H54 (cell line): ENCODE results near the gene GSPT2.

ENCODE experiments used
- DNase-seq: peaks from one replicate; pipeline ENCODE4 v3.0.0; 2011; ENCODE audit warnings: low spot score, mixed read lengths; ENCODE audit not compliant: insufficient read length
- FAIRE-seq: peaks from 3 replicates; lab custom pipeline; 2011; peaks lifted over from hg19 to GRCh38; lab: Jason Lieb, UNC
- POLR2A ChIP-seq: IDR thresholded peaks from 2 replicates; pipeline ENCODE4 v1.6.1; 2011; ENCODE audit warnings: low read depth, mild to moderate bottlenecking, low read length

The GSPT2 gene

GRCh38 chrX:51779306-51779705 lies 36.1 kb downstream of the GSPT2 start:
- FAIRE-seq, result no peak
- DNase-seq, result no peak

DNA sequence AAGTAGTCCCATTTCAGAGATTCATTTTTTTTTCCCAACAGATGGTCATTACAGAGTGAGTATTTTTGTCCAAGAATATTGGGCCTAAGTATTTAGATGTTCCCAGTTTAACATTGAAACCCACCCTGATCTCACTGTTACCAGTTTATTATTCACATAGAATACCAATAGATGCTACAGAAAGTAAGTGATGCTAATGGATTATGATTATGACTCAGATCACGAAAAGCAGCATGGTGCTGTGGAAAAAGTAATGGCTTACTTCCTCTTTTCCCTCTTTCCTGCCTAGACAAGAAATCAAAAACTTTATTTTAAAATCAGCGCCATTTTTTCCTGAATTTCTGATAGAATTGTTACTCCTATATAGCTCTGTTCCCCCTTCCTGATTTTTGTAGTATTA lies 51.9 kb downstream of the GSPT2 start:
- FAIRE-seq (no peak), DNase-seq (no peak)
- TF ChIP-seq POLR2A, result no peak

More at GRCh38 chrX:51779306-51779705, 36.1 kb downstream of the GSPT2 start:
- no peak for TF ChIP-seq POLR2A
